ENCODE results near the gene CUX1.
"Not testable (repeated sequence)": the region's sequence is repeated elsewhere in the genome, so short reads cannot be mapped to it uniquely, and the experiment has no call there.

CUX1 gene

DNA sequence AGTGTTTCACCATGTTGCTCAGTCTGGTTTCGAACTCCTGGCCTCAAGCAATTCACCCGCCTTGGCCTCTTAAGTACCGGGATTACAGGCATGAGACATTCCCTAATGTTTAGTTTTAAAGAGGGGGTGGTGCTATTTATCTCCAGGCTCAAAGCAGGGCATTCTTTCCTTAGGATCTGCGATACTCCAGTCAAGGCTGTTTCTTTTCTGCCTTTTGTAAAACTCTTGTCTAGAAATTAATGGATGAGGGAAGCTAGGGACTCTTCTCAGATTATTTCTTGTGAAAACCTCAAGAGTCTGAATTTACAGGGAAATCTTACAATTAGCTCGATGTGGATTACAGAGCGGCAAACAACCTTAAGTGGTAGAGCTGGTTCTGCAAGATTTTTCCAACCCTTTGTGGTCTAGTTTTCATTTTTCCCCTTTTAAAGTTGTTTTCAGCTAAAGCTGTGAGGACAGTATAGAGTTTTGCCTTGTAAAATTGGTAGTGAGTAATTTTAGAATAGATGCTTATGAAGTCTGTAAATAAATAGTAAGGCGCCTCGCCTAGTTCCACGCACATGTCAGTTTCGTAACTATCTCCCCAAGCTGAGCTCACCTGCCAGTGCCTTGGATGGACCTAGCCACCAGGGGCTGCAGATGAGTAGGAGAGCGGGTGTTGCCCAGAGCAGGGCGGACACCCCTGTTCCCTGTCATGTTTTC, 53.1 kb downstream of the CUX1 start:
- no peak for FAIRE-seq

DNA sequence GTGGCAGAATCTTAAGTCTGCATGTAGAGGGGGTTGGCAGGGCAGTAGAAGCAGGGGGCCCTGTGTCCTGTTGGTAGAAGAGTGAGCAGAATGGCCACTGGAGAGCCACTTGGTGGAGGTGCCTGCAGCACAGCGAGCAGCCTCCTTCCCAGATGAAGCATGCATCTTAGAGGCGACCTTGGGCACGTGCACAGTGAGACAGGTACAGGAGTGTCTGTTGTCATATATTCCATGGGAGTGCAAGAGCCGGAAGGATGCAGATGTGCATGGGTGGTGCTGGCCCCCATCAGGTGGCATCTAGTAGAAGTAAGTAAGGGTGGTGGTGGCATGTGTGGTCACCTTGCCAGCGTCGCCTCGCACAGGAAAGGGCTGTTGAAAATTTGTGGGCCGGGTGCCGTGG, 53.9 kb downstream of the CUX1 start:
- no peak for FAIRE-seq

DNA sequence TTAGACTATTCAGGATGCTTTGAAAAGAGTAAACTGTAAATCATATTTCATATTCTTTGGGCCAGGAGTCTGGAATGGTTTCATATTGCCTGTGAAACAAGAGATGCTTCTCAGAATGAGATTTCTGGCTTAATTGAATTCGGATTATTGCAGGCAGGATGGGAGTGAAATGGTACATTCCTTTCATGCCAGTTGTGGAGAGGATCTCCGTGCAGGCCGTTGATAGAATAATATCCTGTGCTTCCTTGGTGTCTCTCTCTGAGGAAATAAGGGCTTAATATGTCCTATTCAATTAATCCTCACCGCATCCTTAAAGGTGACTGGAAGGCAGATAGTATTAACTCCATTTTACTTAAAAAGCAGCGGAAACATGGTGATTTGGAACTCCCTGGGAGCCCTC, 56.6 kb downstream of the CUX1 start:
- FAIRE-seq: no peak

DNA sequence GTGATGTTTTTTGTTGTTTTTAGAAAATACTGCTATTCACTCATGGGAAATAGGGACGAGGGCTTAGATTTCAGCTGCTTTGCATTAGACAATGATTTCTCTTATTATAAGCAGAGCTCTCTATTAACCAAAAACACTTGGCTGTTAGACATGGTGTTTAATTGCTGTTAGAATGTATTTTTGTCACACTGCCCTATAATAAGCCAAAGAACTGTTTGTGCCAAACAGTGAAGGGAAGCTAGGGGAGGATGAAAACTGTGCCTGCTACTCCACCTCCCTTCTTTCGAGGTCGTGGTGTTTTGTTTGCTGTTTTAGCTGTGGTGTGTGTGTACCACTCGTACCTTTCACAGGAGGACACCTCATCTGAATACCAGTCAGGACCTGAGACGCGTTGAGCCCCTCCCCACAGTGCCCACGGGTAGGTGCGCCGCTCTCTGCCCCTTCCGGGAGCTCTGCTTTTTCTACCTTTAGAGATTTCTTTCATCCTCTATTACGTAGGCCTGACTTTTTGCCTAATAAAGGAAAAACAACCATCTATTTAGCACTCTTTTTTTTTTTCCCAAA, 57.9 kb downstream of the CUX1 start:
- no peak for FAIRE-seq

DNA sequence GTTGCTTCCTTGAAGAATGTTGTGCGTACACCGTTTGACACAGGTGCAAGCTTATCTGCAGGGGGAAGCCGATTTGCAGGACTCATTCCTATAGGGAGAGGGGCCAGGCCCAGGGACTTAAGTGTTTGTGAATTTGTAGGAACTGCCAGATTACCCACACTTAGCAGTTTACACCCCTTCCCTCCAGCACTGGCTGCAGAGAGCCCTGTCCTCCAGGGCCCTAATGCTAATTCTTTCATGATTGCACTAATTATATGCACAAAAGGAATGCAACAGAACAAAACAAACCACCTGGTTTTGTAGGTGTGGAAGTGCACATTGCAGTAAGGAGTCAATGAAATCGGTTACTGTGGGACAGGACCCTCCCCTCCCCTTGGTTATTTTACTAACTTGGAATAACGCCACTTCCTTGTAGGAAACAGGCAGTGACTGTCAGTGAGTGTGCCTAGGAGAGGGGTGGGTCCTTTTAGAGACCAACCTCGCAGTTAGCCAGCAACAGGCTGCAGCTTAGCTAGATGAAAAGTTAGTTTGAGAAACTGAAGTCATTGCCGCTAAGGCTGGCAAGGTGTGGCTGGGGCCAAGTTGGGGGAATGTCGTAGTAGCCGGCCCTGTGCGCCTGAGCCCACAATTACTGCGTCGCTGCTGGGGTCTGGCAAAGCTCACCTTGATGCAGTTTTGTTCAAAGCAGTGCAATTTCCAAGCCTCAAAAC, 60.6 kb downstream of the CUX1 start:
- no peak for FAIRE-seq

DNA sequence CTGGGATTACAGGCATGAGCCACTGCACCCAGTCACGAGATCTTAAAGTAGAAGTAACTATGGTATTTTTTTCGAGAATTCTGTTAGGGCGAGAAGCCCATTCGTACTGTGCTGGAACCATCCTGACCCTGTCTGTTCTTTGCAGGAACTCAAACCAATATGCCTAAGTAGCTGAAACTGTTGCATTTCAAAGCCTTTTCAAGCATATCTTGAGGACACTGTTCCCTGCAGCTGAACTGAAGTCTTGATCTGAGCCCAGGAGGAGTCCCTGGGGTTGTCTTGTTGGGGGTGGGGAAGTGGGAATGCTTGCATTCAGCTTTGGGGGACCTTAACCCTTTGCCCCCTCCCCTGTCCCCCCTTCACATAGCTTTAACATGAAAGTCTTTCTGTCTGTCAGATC, 61.5 kb downstream of the CUX1 start:
- no peak for FAIRE-seq

DNA sequence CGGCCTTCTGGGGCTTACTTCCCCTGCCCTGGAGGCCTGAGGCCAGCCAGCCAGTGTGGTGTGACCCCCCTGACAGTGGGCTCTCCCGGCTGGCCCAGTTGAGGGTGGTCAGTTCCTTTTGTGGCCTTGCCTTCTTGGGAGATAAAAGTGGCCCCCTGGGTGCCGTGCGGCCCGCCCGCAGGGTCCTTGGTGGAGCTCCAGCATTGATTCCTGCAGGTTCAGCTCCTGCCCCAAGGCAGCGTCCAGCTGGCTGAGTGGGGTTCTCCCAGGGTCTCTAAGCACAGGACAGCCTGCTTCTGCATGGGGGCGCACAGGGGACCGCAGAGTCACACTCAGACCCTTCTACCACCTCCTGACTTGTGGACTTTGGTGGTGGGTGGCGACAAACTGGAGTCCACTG, 62.1 kb downstream of the CUX1 start:
- FAIRE-seq: no peak

DNA sequence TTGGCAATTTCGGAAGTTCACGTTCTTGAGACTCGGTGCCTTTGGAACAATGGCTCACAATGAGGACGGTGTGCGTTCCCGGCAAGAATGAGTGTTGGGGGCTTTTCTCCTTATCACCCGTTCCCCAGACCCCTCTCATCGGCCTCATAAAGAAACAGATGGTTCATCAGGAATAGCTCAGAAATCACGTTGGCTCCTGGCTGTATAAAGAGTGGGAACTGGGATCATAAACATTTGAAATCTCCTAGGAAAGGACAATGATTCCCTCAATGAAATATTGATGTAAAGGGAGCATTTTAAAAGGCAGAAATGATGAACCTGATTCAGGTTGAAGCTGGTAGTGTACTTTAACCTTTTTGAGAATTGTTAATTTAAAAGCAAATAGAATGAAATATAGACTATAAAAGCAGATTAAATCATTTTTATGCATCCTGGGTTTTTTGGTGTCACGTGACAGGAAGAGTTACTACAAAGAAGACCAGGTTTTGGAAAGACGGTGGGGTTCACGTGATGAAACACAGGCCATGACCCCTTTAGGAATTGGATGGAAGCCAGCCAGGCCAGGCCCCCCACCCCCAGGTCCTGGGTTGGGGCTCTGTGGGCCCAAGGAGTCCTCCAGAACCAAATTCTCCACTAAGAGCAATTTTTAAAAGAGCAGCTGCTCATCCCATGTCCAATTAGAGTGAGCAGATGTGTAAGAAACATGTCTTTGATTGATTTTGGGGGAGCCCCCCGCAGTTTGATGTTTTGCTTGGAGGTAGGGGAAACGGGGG, 63.0 kb downstream of the CUX1 start:
- FAIRE-seq: no peak

DNA sequence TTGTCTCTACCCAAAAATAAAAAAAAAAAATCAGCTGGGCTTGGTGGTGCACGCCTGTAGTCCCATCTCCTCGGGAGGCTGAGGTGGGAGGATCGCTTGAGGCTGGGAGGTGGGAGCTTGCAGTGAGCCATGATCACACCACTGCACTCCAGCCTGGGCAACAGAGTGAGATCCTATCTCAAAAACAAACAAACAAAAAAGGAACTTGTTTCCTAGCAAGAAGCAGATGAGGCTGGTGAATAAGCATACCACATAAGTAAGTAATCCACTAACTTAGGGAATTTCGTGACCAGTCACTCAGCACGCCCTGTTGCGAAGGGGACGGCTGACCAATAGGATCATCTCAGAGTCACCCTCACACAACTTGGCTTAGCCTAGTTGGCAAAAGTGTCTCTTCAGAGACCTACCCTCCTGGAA, 64.6 kb downstream of the CUX1 start:
- FAIRE-seq: no peak

DNA sequence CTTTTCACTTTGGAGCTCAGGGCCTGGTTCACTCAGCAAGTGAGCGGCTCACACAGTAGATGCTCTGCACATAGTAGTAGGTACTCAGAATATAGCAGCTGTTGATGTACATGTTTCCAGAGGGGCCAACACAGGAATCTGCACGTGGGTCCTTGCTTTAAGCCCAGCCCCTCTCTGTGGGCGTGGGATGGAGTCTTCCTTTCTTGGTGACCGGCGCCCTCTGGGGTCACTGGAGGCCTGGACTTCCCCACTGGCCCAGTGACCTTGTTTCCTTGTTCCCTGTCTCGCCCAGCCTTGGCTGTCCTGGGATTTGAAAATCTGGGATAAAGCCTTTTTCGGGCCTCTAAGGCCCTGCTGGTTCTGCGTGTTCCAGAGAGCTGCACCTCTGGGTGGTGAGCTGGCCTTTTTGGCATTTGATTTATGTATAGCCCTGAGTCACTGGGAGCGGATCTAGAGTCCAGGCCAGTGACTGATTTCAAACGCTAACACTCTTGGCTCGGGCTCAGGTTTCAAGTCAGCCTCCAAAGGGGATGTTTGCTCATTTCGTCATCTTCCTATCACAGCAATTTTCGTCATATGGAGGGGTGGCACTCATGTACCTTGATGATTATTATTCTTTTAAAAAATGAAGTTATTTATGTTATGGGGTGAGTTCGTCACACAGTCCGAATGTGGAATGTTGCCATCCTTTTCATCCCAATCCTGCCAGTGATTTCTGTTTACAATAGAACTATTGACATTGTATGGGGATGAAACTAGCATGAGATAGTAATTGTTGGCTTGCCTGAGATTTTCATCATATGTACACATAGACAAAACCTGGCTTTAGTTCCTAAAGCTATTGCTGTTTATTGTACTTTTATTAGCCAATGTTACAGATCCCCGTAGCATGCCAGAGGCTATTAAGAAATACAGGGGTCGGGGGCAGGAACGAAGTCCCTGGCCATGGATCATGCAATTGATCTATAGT, 65.5 kb downstream of the CUX1 start:
- peak; percentile 57 for FAIRE-seq

DNA sequence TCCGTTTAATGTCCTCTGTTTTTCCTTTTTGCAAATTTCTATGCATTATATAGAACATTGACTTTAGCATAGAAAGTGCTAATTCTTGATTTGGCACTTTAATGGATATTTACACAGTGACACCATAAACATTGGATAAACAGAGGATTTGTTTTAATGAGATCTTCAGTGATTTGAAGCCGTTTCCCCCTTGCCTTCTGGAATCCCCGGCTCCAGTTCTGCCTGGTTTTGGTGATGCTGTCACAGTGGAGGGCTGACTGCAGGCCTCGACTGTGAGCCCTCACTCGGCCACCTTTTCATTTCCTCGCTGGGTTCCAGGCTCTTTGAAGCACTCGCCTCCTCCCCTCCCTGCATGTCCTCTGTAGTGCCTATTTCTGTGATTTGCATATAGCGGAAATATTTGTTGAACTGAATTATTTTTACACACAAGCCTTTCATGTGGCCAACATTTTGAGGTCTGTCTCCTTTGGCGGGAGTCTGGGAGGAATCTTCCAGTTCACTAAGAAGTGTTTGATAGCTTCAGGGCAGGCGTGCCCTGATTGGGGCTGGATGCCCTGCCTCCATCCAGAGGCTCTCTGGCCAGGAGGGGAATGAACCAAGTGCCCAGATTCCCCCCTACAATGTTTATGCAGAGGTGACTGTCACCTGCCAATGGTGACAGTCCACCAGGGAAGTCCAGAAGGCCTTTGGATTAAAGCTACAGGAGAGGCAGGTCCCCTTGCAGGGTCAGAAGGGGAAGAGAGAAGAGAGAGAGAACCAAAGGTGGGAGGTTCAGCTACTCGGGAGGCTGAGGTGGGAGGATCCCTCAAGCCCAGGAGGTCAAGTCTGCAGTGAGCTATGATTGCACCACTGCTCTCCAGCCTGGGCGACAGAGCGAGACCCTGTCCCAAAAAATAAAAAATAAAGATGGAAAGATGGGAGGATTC, 67.5 kb downstream of the CUX1 start:
- FAIRE-seq: no peak

DNA sequence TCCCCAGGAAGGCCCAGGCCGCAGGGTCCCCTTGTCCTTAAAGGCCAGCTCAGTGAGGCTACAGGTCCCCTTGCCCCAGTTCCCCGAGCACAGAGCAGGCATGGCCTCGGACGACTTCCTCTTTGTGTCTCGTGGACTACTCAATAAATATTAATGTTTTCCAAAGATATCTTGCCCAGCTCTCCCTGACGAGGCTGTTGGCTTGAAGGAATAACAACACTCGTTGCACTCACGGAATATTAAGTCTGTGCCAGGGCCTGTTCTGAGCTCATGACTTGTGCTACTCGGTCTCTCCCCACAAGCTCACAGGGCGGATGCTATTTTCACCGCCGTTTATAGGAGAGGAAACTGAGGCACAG, 68.2 kb downstream of the CUX1 start:
- FAIRE-seq: no peak

DNA sequence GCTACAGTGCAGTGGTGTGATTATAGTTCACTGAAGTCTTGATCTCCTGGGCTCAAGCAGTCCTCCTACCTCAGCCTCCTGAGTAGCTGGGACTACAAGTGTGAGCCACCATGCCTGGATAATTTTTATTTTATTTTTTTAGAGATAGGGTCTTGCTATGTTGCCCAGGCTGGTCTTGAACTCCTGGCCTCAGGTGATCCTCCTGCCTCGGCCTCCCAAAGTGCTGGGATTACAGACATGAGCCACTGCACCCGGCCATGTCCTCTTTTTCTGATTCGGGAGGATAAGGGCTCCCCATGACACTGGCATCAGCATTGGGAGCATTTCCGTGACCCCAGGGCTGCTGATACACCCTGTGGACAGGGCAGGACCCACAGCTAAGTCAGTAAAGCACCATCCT, 69.9 kb downstream of the CUX1 start:
- FAIRE-seq: not testable (repeated sequence)

DNA sequence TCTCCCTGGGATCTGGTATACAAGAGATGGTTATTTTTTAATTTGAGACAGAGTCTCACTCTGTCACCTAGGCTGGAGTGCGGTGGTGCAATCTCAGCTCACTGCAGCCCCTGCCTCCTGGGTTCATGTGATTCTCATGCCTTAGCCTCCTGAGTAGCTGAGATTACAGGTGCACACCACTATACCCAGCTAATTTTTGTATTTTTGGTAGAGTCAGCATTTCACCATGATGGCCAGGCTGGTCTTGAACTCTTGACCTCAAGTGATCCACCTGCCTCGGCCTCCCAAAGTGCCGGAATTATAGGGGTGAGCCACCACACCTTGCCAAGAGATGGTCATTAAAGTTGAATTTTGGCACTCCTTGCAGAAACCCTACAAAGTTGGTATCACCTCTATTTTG, 71.1 kb downstream of the CUX1 start:
- not testable (repeated sequence) for FAIRE-seq

DNA sequence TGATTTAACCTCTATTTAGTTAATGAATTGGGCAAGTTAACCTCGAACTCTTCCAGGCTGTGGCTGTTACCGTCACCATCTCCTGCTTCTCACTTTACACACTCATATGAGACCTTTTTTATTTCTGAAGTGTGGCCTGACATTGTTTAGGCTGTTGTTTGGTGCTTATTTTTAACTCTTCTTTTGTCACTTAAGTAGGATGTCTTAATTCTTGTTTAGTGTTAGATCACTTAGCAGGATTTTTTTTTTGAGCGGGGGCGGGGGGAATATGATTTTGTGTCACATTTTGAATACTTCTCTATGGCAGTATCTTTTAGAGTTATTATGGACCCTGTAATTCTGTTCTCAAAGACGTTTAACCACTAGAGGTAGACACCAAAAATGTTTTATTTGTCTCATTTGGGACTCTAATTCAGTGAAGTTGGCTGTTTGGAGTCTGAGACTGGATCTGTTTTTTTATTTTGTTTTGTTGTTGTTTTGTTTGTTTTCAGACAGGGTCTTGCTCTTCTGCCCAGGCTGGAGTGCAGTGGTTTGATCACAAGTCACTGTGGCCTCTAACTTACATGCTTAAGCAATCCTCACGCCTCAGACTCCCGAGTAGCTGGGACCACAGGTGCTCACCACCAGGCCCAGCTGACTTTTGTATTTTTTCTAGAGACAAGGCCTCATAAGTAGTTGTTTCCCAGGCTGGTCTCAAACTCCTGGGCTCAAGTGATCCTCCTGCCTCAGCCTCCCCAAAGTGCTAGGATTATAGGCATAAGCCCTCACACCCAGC, 73.5 kb downstream of the CUX1 start:
- no peak for FAIRE-seq

DNA sequence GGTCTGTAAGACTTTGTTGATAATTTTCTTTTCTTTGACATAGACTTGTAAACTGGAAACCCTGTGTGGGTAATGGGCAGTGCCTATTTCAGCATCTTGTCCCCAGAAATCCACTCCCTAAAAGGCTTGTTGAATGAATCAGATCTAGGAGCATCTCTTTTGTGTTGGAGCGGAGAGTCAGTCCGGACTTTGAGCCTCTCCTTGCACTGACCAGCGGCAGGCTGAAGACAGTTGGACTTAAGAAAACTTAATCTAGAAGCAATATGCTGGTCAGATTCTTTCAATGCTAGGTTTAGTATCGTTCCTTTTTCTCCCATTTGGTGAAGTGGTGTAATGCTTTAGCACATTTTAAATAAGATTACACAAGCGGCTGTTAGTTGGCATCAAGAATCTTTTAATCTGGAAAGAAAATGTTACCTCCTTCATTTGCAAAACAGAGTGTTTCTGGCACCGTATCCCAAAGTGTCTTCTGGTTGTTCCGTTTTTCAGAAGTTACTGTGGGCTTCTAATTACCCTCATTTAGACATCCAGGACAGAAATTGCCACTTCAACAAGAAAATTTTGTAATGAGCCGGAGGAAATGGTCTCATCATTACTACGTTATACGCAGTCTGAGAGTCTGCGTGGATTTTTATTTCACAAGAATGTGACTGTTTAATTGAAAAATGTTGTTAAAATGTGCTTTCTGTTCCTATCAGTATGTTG, 74.7 kb downstream of the CUX1 start:
- FAIRE-seq: no peak

DNA sequence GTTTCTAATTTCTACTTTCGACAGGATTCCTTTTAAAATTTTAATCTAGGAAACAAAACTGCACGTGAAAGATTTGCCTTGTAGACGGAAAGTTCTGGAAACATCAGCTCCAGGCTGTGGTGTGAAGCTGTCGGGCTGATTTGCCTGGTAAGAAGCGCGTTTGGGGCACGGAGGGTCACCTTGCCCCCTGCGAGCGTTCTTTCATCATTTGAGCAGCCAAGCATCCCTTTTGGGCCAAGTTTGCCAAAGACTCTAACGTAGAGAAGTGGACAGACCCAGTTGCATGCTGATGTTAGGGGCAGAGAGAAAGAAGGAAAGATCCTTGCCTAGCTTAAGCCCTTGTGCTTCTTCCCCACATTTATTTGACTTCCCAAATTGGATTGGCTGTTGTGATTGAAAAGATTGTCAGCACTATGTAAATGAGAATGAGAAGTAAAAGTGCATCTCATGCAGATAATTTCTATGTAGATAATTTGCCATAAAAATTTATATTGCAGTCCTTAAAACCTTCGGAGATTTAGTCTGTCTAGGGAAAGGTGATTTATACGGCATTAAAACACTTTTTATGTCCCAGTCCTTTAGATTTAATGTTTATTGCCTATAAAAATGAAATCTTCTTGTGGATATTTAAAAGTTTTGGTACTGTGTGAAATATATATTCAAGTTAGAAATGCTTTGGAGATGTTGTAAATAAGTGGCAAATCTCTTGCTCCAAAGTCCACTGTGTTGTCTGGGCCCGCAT, 76.1 kb downstream of the CUX1 start:
- FAIRE-seq: no peak

DNA sequence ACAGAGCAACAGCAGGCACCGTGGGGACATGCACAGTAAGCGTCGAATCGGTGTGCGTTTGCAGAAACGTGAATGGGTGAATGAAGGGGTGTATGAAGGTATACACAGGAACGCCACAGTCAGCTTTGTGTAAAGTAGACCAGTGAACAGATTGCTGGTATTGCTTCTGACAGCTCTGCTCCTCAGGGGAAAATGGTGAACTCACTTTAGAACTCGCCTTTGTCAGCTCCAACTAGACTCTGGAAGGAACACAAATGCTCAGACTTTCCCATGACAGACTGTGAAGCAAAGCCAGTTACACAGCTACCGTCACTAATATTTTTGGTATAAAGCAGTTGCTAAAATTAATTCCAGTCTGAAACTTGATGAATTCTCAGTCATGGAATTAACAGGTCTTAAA, 78.9 kb downstream of the CUX1 start:
- FAIRE-seq: no peak

DNA sequence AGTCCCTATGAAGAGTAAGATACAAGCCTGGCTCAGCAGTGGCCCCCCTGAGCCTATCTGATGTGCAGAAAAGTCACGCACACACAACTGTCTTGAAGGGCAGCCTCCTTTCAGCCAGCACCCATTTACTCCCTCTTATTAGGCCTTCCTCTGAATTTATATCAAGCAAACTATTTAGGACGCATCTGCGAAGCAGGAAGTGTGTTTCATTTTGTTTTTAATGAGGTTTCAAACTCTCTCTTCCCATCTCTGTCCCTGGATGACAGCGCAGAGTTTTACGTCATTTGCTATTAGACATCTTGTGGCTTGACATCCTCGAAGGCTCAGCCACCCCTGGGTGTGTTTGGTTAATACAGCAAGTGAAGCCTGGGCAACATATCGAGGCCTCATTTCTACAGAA, 79.5 kb downstream of the CUX1 start:
- FAIRE-seq: no peak

All from A204.1 (cell line).